HG03565 (cell line): ENCODE results near the gene VPS52.

Source experiments
- ATAC-seq: cut with Tn5 transposase; IDR thresholded peaks from one replicate; pipeline ENCODE4 v1.9.1; 2021; ENCODE audit warnings: mild to moderate bottlenecking, moderate library complexity; ENCODE audit not compliant: unreplicated experiment

VPS52 gene

DNA sequence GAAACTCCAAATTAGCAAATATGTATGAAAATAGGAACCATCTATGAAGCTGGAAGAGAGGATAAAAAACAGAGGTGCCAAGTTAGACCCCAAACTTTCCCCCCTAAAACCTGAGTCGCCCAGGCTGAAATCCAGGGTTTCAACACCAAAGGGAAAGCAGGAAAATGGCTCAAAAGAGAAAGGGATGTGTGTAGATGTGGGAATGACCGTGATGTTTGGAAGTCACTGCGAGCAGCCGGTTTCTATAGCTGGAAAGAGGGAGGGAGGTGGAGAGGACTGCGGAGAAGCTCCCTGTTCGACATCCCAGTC lies 58.9 kb downstream of the VPS52 start:
- ATAC-seq, result no peak

DNA sequence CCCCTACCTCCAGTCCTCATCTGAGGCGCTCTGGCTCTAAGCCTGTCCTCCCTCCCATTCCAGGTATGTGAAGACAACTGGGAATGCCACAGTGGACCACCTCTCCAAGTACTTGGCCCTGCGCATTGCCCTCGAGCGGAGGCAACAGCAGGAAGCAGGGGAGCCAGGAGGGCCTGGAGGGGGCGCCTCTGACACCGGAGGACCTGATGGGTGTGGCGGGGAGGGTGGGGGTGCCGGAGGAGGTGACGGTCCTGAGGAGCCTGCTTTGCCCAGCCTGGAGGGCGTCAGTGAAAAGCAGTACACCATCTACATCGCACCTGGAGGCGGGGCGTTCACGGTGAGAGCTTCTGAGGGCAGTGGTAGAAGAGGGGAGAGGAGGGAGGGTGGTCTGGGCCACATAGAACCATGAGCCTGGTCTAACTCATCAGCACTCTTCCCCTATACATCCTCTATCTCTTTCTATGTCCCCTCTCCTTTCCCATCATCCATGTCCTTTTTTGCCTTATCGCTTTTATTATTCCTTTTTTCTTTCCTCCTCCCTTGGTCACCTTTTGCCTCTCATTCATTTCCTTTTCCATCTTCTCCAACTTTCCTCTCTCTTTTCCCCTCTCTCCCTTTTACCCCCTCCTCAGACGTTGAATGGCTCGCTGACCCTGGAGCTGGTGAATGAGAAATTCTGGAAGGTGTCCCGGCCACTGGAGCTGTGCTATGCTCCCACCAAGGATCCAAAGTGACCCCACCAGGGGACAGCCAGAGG lies 59.8 kb downstream of the VPS52 start:
- ATAC-seq, result no peak

DNA sequence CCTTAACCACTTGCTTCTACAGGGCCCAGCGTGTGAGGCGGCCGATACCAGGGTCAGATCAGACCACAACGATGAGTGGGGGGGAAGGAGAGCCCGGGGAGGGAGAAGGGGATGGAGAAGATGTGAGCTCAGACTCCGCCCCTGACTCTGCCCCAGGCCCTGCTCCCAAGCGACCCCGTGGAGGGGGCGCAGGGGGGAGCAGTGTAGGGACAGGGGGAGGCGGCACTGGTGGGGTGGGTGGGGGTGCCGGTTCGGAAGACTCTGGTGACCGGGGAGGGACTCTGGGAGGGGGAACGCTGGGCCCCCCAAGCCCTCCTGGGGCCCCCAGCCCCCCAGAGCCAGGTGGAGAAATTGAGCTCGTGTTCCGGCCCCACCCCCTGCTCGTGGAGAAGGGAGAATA lies 60.5 kb downstream of the VPS52 start:
- ATAC-seq, result no peak

DNA sequence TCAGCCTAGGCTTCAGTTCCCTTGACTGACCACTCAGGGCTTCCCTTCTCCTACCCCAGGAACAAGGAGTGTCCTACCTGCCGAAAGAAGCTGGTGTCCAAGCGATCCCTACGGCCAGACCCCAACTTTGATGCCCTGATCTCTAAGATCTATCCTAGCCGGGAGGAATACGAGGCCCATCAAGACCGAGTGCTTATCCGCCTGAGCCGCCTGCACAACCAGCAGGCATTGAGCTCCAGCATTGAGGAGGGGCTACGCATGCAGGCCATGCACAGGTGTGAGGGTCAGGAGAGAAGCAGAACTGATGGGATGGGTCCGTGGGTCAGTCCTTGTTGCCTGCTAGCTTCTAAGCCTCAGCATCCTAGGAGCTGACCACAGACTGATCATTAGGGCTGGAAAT lies 61.8 kb downstream of the VPS52 start:
- no peak for ATAC-seq

DNA sequence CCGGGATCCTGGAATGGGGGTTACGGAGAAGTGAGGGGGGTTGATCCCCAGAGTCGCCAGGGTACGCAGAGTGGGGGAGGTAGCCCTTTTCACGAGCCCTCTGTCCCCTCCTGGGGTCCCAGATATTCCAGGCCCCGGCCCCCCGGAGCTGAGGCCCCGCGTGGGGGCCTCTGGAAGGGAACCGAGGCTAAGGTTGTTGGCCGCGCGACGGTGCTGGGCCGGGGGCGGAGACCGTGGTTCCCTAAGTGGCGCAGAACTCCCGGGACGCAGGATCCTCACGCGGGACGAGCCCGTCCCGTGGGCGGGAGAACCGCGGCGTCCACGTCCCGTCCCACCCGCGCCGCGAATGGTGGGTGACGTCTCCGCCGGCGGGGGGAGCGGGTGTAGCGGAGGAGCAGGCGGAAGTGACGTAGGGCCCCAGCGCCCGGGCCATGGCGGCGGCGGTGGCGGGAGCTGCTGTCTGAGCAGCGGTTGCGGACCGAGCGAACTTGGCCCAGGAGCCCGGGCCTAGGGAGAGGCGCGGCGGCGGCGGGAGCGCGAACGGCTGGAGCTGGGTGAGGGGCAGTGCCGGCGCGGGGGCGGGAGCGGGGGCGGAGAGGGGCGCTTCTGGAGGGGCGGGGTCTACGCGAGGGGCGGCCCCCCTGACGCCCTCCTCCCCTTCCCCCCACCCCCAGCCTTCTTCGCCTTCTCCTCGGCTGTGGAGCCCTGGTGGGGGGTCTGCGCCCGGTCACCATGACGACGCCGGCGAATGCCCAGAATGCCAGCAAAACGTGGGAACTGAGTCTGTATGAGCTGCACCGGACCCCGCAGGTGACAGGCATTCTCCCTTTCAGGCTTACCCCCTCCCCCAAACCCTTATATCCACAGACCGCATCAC lies 63.3 kb downstream of the VPS52 start, which contains the start of gene RING1:
Gene RING1, plus strand, starts transcription at position 410 of the 877 bp plus-strand sequence. Its CDS starts 323 bp downstream, at position 733.
- ATAC-seq, result no peak

DNA sequence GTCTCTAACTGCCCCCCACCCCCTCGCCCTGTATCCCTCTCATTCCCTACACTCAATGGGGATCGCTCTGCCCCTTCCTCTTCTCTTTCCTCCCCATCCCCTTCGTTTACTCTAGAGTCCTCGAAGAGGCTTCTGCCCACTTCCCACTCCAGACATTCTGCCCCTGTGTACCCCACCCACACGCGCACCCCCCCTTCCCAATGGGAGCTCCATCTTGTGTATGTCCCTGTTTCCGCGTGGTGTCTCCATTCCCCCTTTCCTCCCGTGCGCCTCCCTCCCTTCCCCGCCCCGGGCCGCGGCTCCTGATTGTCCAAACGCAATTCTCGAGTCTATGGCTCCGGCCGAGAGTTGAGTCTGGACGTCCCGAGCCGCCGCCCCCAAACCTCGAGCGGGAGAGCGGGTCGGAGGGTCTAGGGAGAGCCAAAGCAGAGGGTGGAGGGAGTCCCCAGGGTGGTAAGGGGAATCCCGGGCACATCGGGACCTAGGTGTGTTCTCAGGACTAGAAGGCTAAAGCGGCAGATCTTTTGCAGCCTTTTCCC lies 64.1 kb downstream of the VPS52 start:
- no peak for ATAC-seq

DNA sequence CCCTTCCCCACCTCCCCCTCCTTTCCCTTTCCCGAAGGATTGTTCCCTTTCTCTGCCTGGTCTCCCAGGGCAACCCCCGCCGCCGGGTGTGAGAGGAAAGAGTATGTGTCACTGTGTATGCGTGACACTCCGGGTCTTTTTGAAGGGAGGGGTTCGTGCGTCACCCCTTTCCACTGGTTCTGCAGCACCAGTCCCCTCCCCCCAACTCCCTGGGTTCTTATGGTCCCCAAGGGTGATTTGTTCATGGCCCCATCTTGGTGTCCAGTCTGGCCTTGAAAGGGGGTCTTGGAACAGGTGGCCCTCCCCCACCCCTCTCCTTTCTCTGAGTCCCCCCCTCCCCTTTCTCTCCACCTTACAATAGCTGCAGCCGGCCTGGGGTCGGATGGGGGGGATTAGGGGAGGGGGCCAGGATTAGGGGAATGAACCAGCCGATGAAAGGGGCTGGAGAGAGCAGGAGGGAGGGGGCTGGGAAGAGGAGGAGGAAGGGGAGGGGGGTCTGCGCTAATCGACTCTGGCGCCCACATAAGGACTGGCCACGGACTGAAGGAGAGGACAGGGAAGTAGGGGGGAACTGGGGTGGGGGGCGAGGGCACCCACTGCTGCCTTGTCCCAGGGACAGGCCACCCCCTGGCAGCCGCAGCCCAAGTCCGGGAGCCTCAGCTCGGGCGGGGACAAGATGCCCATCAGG lies 64.7 kb downstream of the VPS52 start:
- no peak for ATAC-seq

DNA sequence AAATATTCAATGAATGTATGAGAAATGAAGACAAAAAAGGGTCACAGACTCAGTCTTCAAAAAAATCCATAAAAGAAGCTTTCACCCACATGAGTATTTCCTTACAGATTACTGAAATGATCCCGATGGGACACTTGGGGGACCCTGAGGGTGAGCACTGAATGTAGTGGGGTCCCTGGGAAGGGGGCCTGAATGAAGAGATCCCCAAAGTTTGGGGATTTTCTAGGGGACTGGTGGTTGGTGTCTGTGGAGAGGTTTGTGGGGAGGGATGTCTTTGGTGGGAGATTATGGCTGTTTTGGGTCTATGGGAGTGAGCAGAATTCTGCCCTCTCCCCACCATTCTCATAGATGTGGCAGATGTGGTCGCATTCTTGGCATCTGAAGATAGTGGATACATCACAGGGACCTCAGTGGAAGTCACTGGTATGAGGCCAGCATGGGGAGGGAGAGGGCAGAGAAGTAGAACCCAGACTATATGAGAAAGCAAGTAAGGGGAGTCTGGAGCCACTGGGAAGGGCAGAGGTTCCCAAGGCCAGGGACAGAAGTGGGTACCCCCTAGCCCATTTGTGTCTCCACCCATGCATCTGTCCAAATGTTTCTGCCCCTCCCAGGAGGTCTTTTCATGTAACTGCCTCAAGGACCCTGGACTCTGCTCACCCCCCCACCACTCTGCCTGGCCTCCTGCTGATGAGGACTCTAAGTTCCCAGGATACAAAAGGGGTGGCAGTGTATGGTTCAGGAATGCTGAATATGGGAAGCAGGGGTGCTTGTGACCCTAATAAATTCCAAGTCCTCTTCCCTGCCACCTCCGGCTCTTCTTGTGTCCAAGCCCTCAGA lies 65.4 kb downstream of the VPS52 start:
- no peak for ATAC-seq

DNA sequence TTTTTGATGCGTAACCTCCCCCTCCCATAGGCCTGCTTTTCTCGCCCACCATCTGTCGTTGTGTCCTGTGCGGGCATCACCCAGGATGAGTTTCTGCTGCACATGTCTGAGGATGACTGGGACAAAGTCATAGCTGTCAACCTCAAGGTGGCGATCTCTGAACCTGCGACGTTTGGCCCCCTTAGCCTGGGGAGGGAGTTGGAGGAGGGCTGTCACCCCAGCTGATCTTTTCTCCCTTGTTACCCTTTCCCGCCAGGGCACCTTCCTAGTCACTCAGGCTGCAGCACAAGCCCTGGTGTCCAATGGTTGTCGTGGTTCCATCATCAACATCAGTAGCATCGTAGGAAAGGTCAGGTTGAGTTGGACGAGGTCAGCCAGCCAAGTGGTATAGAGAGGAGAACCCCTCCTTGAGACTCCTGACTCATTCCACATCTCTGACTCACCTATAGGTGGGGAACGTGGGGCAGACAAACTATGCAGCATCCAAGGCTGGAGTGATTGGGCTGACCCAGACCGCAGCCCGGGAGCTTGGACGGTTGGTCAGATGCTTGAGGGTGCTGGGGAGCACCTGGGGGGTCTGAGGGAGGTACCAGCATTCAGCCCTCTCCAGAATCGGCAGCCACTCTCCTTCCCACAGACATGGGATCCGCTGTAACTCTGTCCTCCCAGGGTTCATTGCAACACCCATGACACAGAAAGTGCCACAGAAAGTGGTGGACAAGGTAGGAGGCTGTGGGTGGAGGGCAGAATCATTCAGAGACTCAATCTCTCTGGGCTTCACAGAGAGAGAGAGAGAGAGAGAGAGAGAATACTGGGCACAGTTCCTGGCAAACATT lies 66.3 kb downstream of the VPS52 start:
- ATAC-seq, result no peak

DNA sequence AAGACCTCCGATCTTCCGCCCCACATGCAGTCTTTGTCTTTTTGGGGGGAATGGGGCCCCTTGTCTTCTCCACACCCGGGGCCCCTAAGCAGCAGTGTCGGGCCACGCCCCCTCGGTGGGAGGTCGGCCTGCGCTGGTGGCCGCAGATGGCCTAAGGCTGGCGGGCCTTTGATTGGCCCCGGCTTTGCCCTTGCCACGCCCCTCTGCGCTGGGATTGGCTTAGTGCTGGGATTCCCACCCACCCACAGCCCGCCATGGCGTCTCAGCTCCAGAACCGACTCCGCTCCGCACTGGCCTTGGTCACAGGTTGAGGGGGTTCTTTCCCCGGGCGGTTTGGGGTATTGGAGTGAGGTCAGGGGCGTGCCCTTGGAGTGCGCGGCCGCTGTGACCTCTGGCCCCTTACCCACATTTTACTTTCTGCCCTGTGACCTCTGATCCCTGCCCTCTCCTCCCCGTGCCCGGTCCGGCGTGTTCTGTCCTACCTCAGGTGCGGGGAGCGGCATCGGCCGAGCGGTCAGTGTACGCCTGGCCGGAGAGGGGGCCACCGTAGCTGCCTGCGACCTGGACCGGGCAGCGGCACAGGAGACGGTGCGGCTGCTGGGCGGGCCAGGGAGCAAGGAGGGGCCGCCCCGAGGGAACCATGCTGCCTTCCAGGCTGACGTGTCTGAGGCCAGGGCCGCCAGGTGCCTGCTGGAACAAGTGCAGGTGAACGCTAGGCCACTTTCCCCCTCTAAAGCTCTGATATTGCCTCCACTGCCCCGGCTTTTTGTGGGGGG lies 67.1 kb downstream of the VPS52 start, which contains the start of gene HSD17B8:
Gene HSD17B8, plus strand, starts transcription at position 241 of the 776 bp plus-strand sequence. Its CDS starts 14 bp downstream, at position 255.
- ATAC-seq, result peak; percentile 30

DNA sequence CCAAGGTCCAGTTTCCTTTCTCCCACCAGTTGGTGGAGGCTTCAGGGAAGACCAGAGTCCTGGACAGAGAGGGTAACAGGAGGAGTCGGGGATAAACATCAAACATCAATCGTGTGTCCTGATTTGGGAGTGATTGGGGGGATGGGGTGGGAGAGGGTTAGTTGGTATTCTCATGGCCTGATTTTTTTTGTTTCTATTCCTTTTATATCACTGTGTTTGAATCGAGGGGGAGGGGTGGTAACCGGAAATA lies 67.6 kb downstream of the VPS52 start:
- no peak for ATAC-seq

DNA sequence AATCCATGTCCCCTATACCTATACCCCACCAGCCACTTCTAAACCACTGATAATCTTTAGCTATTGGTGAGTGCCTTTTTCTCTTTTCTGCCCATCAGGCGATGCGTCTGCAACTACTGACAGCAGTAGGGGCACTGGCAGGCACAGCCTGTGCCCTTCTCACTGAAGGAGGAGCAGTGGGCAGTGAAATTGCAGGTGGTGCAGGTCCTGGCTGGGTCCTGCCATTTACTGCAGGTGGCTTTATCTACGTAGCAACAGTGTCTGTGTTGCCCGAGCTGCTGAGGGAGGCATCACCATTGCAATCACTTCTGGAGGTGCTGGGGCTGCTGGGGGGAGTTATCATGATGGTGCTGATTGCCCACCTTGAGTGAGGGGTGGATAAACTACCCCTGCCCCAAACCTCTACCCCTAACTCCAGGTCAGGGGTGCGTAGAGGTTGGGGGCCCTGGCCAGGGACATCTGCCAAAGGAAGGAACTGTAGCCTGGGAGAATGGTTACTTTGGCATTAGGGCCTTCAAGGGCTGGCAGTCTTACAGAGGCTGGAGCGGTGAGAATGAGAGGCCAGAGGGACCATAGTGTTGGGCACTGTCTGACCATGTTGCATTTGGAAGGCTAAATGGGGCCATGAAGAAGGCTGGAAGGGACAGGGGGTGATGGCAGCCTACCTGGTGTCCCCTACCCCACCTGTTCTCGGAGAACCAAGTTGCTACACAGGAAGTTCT lies 68.1 kb downstream of the VPS52 start:
- ATAC-seq, result no peak

DNA sequence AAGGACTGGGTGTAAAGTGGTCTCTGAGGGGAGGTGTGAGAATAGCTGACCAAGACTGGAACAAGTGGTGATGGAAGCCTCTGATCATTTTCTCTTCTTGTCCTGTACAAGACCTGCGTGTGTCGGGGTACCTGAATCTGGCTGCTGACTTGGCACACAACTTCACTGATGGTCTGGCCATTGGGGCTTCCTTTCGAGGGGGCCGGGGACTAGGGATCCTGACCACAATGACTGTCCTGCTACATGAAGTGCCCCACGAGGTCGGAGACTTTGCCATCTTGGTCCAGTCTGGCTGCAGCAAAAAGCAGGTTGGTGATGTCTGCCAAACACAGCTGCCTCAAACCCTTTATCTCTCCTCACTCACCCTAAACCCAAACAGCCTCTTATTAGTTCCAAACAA lies 68.9 kb downstream of the VPS52 start:
- ATAC-seq, result no peak

DNA sequence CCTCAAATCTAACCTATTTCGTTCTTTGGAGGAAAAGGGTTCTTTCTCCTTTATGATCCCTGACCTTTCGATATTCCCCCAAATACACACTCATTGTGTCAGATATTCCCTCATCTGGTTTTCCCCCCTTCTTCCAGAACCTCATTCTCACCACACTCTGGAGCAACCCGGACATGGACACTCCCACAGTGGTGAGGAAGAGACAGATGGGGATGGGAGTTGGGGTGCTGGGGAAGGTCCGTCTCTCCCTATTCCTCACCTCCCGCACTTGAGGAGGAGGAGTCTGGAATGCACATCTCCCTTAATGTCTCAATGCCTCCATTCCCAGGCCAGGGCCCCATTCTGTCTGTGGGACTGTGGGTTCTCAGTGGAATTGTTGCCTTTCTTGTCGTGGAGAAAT lies 69.7 kb downstream of the VPS52 start:
- ATAC-seq, result no peak

DNA sequence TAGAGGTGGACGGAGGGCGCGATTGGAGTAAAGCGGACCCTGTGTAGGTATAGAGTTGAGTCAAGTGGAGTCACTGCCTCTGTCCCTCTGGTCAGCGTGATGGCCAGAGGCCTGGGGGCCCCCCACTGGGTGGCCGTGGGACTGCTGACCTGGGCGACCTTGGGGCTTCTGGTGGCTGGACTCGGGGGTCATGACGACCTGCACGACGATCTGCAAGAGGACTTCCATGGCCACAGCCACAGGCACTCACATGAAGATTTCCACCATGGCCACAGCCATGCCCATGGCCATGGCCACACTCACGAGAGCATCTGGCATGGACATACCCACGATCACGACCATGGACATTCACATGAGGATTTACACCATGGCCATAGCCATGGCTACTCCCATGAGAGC lies 70.5 kb downstream of the VPS52 start:
- ATAC-seq, result no peak
